OCI-LY7 (cell line): ENCODE measurements around the gene TNFRSF25. TPM values are rescaled to one million over a fixed set of nuclear protein-coding genes. Genes with fewer than 3 reads are reported as not detected.
"Not testable (repeated sequence)": the region's sequence is repeated elsewhere in the genome, so short reads cannot be mapped to it uniquely, and the experiment has no call there.

ENCODE experiments used
- BruUV-seq: library from RNA; stranded (reverse); fragments of 400-500 nt; replicated peaks from 2 replicates; lab custom pipeline; 2021; lab: Mats Ljungman, UMichigan
- CTCF ChIA-PET: fragments of 300-600 bp; sonication (Branson Sonifier 250); formaldehyde crosslinking; loops from one replicate; lab custom pipeline; 2022; ENCODE audit warnings: antibody characterized with exemption; ENCODE audit not compliant: unreplicated experiment; lab: Charles Lee
- POLR2A ChIA-PET: fragments of 300-600 bp; sonication (Branson Sonifier 250); formaldehyde crosslinking; loops from one replicate; lab custom pipeline; 2022; ENCODE audit warnings: antibody characterized with exemption; lab: Charles Lee
- DNase-seq: peaks from one replicate; pipeline ENCODE4 v3.0.0-alpha.2; 2015; ENCODE audit warnings: low spot score
- H2AFZ ChIP-seq: fragments of 200-600 bp; sonication (generic), shearing (Covaris generic); 2 replicates; pipeline ENCODE4 v1.6.1; 2014; ENCODE audit warnings: mild to moderate bottlenecking, antibody characterized with exemption, low read length, moderate library complexity
- H3K27ac ChIP-seq: fragments of 200-600 bp; sonication (generic); 2 replicates; pipeline ENCODE4 v1.5.1; 2014; ENCODE audit warnings: mixed run types, low read depth, mild to moderate bottlenecking, moderate library complexity, low read length, inconsistent platforms; ENCODE audit not compliant: poor library complexity, severe bottlenecking
- H3K36me3 ChIP-seq: fragments of 200-600 bp; sonication (generic); 2 replicates; pipeline ENCODE4 v1.6.1; 2014; ENCODE audit warnings: mild to moderate bottlenecking, antibody characterized with exemption, low read length, moderate library complexity, mixed read lengths; ENCODE audit not compliant: insufficient read depth
- H3K4me1 ChIP-seq: fragments of 200-600 bp; sonication (generic); 2 replicates; pipeline ENCODE4 v1.5.1; 2014; ENCODE audit warnings: mild to moderate bottlenecking, low read length; ENCODE audit not compliant: insufficient read depth, poor library complexity, severe bottlenecking
- H3K4me2 ChIP-seq: fragments of 200-600 bp; sonication (generic); 2 replicates; pipeline ENCODE4 v1.6.1; 2014; ENCODE audit warnings: mild to moderate bottlenecking, low read length
- H3K4me3 ChIP-seq: fragments of 200-600 bp; sonication (generic); 2 replicates; pipeline ENCODE4 v1.5.1; 2014; ENCODE audit warnings: mild to moderate bottlenecking, low read depth, low read length; ENCODE audit not compliant: poor library complexity, severe bottlenecking
- H3K79me2 ChIP-seq: fragments of 200-600 bp; sonication (generic); 2 replicates; pipeline ENCODE4 v1.6.1; 2016; ENCODE audit warnings: low read depth, mild to moderate bottlenecking, low read length, moderate library complexity, mixed read lengths; ENCODE audit not compliant: insufficient read depth
- H3K9me2 ChIP-seq: fragments of 200-600 bp; sonication (generic); 2 replicates; pipeline ENCODE4 v1.6.1; 2016; ENCODE audit warnings: mild to moderate bottlenecking, low read length, mixed read lengths; ENCODE audit not compliant: insufficient read depth
- H3K9me3 ChIP-seq: fragments of 200-600 bp; sonication (generic); 2 replicates; pipeline ENCODE4 v1.6.1; 2014; ENCODE audit warnings: mild to moderate bottlenecking, mixed run types, low read length, mixed read lengths
- H4K20me1 ChIP-seq: fragments of 200-600 bp; sonication (generic); 2 replicates; pipeline ENCODE4 v1.6.1; 2014; ENCODE audit warnings: mild to moderate bottlenecking, antibody characterized with exemption, low read length, moderate library complexity, mixed read lengths; ENCODE audit not compliant: insufficient read depth
- CTCF ChIP-seq: fragments of 200-600 bp; sonication (generic); conservative IDR thresholded peaks from 2 replicates; pipeline ENCODE4 v1.5.1; 2014; ENCODE audit warnings: mild to moderate bottlenecking, antibody characterized with exemption, low read length, moderate library complexity, mixed read lengths
- EZH2phosphoT487 ChIP-seq: fragments of 200-600 bp; sonication (generic); IDR thresholded peaks from 2 replicates; pipeline ENCODE4 v1.6.1; 2018; ENCODE audit warnings: low read depth, borderline replicate concordance, mild to moderate bottlenecking, mixed run types, antibody characterized with exemption, low read length, moderate library complexity, mixed read lengths
- intact Hi-C: fragments of 100-400 bp; cut with micrococcal nuclease; formaldehyde crosslinking; loops from one replicate; pipeline ENCODE4 v1.10.0; 2022; ENCODE audit not compliant: unreplicated experiment
- total RNA-seq, 2 experiments: library from RNA; depleted of rRNA in 1 of 2; stranded (reverse); fragments of >200 nt in 1 of 2; shearing (Covaris generic) in 1 of 2; gene quantifications; 2 replicates each; pipeline ENCODE4 v1.2.3, GENCODE V29; 2014 to 2022

Gene TNFRSF25
- total RNA-seq, 2 experiments from 2014 or later: 1.7 to 2.8 TPM

GRCh38 chr1:6495041-6495441 is 29.1 kb upstream of the TNFRSF25 start:
- CTCF ChIA-PET: no interaction called here
- H3K4me3 ChIP-seq: no peak overlapping the region
- POLR2A ChIA-PET: no interaction called here
- H3K27ac ChIP-seq: no peak overlapping the region
- peaks cover 10% of the 10 kb centered on the region for H3K4me1 ChIP-seq
- no peaks in the 10 kb centered on the region for H3K9me3 ChIP-seq
- TF ChIP-seq EZH2phosphoT487: no peak
- H3K36me3 ChIP-seq: no peaks in the 10 kb centered on the region
- no peaks in the 10 kb centered on the region for H3K79me2 ChIP-seq
- BruUV-seq: no TSS peak
- no peaks in the 10 kb centered on the region for H4K20me1 ChIP-seq
- no peak for DNase-seq
- H3K9me2 ChIP-seq: no peaks in the 10 kb centered on the region
- H2AFZ ChIP-seq: no peak overlapping the region
- intact Hi-C loops: no loop called here
- no peak overlapping the region for H3K4me2 ChIP-seq

- DNase-seq: no peak
- TF ChIP-seq EZH2phosphoT487: no peak
- TF ChIP-seq CTCF: no peak
Measured at GRCh38 chr1:6494627-6495026, 28.7 kb upstream of the TNFRSF25 start.

GRCh38 chr1:6493834-6494223 is 27.9 kb upstream of the TNFRSF25 start:
- H4K20me1 ChIP-seq, BruUV-seq, H3K9me2 ChIP-seq, H2AFZ ChIP-seq, H3K79me2 ChIP-seq, H3K27ac ChIP-seq, CTCF ChIA-PET, H3K4me3 ChIP-seq, DNase-seq, H3K36me3 ChIP-seq, H3K4me2 ChIP-seq, H3K9me3 ChIP-seq: not testable (repeated sequence)
- POLR2A ChIA-PET: interaction anchor here (0.6 kb wide), 1 partner anchor 277 kb away, joined by 4 read pairs; no protein-coding TSS in a partner anchor
- intact Hi-C loops: loop anchor here (5.0 kb wide), 1 partner anchor 133 kb away; no protein-coding TSS in a partner anchor
- peaks cover 14% of the 10 kb centered on the region for H3K4me1 ChIP-seq

More at GRCh38 chr1:6494627-6495026, 28.7 kb upstream of the TNFRSF25 start:
- Histone ChIP-seq H2AFZ (no peak overlapping the region), H3K36me3 (no peaks in the 10 kb centered on the region), H3K4me3 (no peak overlapping the region), H3K79me2 (no peaks in the 10 kb centered on the region), H3K4me1 (peaks cover 12% of the 10 kb centered on the region), H3K9me2 (no peaks in the 10 kb centered on the region), H3K9me3 (no peaks in the 10 kb centered on the region), H3K27ac (no peak overlapping the region), H4K20me1 (no peaks in the 10 kb centered on the region), H3K4me2 (no peak overlapping the region)
- no TSS peak for BruUV-seq
- intact Hi-C loops: loop anchor here (5.0 kb wide), 1 partner anchor 133 kb away; no protein-coding TSS in a partner anchor
- POLR2A ChIA-PET: interaction anchor here (0.6 kb wide), 1 partner anchor 277 kb away, joined by 4 read pairs; no protein-coding TSS in a partner anchor
- CTCF ChIA-PET: no interaction called here
